NCI-H1048 (cell line): ENCODE measurements around the gene RUNX1.
"Not testable (repeated sequence)": the region's sequence is repeated elsewhere in the genome, so short reads cannot be mapped to it uniquely, and the experiment has no call there.

Experiments
- DNase-seq: peaks from one replicate; lab custom pipeline; 2025; lab: John Stamatoyannopoulos, UW

Gene RUNX1

DNA sequence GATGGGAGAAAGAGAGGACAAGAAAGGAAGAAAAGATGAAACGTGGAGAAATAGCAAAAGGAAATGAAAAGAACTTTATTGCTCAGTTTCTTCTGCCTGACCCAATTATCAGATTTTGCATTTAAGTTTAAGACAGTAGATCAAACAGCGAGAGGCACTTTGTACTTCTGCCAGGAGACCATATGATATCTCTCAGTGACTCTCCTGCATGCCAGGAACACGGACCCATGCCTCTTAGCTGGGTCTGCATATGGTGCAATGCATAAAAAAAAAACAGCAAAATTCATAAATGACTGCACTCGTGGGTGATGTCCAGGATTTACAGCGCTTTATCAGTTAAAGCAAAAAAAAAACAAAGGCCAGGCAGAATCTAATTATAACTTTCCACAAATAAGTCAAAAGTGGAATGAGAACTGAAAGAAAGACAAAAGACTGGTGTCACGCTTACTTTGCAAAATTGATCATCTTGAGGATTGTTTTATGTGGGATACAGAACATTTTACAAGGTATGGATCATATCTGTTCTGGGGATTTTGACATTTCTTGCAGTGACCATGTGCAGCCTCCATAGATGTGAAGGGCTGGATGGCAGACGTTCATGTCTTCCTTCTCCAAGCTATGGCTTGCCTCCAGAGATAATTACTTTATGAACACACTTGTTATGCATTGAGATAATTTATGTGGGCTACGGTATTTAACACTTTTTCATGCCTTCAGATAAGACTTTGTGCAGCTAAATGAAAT lies 79.5 kb downstream of the RUNX1 start:
- no peak for DNase-seq

DNA sequence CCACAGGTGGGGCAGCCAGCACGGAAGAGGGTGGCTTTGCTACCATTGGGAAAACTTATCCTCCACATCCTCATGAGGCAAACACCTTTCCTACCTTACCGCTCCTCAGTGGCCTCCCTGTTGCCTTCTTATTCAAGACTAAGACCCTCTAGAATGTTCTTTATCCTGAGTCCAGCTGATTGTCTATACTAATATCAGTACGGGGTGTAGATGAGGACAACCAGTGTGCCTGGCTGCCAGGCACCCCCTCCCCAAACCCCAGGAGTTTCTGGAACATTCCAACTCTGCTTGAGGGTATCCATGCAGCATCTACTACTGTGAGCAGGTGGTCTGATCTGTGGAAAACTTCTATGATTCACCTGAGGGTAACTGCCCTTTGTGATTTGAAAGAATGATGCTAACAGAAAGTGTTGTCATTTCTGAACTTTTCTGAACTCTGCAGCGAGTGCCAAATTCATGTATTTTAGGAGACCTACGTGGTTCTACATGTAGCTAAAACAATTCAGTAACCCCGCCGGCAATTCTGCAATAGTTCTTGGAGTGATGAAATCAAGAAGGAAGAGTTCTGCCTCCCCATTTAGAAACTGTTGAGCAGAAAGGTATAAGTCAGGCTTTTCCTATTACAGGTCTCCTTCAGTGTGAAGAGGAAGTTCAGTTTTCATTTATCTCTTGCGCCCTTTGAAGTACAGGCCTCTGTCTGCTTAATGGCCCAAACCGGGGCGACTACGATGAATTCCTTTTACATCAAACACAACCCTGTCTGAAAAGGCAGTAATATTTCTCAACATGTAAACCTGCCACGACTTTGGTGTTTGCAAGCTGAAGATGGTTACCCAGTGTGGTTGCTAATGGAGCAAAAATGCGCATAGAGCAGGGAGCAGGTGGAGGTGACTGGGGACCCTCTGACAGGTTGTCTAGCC lies 80.4 kb downstream of the RUNX1 start:
- DNase-seq = no peak

DNA sequence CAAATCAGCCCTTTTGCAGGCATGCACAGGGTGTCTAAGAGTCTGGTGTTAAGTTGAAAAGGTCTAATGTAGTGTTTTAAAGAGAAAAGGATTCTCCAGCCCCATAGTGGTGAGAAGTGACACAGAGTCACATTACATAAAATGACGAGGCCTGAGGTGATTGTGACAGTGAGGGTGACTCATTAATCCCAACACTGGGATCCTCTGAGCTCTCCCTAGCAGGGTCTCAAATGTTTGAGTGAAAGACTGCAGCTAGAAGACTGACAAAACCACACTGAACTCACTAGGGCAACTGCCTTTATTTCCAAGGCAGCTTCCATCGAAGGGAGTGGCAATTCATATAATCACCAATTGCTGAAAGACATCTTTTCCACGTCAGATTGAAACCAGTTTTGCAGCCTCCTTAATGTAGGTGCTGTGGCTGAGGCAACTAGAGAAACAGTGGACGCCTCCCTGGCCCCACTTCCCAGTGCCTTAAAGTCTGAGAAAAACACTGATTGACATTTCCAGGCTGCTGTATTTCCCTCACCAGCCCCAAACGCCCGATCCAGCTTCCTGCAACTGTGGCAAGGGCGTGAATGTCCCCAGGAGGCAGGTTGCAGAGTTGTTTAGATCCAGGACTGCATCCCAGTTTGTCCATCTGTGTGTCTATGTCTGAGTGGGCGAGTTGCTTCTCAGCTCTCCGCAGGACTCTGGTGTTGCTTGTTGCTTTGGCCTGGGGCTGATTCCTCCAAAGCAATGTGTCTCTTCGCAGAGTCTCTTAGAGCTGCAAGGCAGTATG lies 81.4 kb downstream of the RUNX1 start:
- no peak for DNase-seq

DNA sequence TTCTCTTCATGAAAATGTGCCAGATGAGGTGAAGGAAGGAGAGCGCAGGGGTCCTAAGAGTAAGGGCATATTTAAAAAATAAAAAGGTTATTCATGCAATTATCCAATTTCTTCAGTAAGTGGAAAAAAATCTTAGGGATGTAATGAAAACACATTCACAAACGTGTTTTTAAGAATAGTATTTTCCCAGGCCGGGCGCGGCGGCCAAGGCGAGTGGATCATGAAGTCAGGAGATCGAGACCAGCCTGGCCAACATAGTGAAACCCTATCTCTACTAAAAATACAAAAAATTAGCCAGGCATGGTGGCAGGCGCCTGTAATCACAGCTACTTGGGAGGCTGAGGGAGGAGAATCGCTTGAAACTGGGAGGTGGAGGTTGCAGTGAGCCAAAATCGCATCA lies 82.2 kb downstream of the RUNX1 start:
- not testable (repeated sequence) for DNase-seq

DNA sequence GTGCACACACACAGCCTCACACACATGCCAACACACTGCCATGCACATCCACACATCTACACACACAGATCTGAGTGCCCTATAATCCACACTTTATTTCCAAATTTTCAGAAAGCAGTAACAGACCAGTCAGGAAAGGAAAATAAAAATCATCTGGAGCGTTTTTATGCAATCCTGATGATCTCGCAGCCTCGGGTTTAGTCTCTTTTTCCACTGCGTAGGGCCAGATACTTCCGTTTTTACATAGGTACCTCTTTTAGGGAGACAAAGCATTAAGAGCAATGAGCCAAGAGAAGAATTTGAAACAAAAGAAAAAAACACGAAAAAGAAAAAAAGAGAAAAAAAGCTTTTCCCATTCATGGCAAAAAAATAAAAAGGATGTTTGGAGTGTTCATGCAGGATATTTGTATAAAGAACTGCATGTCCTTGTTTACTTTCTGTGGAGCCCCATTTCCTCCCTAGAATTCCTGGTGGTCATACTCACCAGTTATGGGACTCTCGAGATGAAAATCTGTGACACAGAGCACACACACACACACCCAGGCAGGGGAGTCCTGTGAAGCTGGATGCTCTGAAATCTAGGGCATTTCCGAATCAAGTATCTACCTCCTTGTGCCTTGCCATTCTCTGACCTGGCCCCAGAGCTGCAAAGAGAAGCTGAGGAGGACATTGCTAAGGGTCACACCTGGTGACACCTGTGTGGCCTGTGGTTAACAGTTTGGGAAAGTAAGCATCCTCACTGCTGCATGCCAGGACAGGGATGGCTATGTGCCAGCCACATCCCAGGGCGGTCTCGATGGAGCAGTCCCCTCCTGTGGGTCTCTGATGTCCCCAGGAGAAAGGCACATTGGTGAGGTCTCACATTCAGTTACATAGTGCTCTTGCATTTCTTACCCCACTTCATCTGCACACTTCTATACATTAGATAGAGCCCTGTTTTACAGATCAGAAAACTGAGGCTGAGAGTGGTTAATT lies 83.6 kb downstream of the RUNX1 start:
- no peak for DNase-seq

DNA sequence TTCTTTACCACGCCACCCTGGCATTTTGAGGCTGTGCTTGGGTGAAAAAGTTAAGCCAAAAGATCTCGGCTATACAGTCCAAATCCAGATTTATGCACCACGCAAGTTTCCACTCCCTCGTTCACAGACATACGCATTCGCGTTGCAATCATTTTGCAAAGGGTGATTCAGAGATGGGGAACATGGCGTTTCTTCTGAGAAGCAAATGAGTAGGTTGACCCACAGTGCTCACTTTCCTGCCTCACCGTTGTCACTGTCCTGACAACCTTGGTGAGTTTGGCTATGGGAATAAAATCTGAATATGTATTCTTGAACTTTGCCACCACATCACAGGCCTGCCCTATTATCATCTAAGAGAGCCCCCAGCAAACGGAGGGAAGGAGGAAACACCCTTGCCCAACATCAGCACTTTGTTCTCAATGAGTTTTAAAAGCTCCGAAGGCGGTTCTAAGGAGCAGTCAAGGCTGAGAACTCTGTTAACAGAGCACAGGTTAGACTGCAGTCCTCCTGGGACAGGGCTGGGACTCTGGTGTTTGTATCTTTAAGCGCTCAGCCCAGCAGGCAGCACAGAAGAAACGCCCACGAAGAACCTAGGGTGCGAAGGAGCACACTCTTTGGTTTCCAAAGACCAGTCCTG lies 86.4 kb downstream of the RUNX1 start:
- DNase-seq = no peak

DNA sequence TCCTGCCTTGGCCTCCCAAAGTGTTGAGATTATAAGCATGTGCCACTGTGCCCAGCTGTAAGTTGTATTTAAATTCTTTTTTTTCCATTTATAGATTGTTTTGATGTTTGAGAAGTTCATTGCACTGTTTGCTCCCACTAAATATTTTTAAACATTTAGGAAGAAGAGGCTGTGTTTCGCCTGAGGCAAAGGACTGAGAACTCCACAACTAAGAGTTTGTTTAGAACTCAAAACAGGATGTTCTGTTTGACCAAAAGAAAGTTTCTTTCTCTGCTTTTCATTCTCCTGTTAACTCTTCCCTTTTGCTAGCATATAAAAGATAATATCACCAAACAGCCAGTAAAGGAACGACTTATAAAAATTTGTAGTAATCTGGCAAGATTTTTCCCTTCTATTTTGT lies 87.0 kb downstream of the RUNX1 start:
- DNase-seq = no peak

DNA sequence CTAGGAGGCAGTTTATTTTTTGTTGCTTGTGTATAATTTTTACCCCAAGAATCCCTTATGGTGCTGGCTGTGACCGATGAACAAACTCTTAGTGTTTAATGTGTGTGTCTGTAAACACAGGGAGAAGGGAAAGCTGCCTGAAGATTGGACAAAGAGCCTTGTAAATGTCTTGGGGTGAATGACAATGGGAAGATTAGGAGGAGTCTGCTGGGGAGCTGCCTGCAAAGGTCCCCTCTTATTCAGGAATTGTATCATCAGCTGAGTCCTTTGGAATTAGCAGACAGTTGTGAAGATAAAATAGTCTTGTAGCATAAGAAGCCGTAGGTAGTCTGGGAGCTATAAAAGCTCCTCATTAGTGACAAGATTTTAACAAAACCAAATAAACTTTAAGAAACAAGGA lies 88.4 kb downstream of the RUNX1 start:
- DNase-seq = no peak

DNA sequence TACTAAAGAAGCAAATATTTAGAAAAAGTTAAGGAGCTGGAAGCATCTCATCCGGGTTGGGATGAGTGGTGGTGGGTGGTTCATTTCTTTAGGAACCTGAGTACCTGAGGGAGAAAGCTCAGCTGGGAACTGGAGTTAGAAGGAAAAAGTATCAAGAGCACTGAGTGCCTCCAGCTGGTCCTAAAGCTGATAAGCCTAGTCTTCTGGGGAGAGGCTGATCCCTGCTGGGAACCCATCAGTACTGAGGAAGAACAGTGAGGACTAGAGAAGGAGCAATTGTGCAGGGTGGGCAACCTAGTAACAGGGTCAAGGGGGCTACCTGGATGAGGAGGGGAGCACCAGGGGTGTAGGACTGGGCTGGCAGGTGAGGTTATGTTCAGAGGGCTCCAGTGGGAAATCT lies 89.5 kb downstream of the RUNX1 start:
- DNase-seq = no peak

DNA sequence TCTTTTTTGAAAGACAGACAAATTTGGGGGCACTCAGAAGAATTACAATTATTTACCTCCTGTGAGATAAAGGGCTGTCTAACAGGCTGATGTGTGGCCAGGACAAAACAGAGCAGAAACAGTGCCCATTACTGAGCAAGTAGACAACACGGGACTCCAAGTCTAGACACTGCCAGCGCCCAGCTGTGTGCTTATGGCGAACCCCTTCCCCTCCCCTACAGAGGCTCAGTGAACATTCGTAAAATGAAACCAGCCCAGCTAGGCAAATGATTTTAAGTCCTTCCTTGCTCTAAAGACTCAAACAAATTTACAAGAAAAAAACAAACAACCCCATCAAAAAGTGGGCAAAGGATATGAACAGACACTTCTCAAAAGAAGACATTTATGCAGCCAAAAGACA lies 91.1 kb downstream of the RUNX1 start:
- DNase-seq = no peak

DNA sequence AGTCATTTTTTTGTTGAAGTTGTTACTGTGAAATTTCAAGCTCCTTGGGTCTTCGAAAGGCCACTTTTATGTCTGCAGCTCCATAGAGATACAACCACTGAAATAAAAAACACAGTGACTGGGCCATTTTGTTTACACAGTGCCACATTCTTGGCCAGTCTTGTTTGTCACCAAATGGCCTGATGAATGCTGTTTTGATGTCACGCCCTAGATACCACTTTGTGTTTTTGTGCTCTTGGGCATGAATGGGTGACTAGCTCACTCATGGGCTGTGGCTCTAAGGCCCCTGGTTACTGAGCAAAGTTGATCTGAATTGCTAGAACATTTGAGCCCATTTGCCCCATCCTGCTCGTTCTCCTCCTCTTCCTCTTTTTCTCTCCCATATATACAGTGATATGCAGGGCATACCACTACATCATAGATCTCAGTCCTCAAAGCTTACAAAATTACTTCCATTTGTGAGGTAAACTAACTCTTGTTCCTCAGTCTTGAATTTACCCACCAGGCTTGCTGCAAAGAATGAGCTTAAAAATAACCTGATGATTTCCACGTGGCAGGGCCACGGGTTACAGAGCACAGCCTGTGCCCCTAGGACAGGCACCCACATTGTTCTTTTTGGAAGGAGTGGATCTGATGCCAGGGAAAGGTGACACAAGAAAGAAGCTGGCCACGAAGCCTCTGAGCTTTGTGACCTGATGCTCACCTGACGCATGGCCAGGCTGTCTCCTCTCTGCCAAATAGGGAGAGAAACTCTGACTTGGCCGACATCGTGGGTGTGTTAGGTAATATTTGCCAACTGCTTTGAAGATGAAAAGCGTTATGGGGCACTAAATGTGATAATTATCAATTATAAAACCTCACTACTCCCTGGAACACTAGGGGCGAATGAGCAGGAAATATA lies 92.4 kb downstream of the RUNX1 start:
- no peak for DNase-seq

DNA sequence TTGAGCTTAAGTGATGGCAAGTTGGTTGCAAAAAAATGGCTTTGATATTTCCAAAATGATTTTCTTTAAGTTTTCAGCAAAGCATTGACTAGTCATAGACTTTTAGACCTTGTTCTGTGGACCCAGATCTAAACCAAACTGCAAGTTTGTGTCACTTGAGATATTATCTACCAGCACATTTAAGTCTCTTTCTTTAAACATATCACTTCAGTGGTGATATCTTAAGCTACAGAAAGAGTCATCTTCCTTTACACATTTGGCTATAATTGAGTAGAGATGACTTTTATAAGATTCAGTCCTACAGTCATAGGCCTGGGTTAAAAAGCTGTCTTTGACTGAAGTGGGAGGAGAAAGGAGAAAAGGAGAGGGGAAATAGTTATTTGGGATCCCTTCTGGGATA lies 95.2 kb downstream of the RUNX1 start:
- DNase-seq = no peak

DNA sequence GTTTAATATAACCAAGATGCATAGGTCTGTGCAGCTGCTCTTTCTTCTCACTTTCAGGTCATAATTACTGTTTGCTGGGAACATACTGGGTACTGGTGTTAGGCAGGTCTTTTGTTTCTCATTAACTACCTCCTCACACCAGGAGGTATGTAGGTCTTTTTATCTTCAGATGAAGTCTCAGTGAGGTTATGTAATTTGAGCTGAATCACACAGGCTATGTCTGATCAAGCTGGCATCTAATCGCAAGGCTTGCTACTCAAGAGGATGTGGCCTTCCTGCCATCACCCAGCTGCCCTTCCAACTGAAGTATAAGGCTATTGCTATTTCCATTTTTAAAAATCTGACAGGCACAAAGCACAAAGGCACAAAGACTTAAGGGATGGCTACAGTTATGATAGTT lies 96.4 kb downstream of the RUNX1 start:
- DNase-seq = no peak

DNA sequence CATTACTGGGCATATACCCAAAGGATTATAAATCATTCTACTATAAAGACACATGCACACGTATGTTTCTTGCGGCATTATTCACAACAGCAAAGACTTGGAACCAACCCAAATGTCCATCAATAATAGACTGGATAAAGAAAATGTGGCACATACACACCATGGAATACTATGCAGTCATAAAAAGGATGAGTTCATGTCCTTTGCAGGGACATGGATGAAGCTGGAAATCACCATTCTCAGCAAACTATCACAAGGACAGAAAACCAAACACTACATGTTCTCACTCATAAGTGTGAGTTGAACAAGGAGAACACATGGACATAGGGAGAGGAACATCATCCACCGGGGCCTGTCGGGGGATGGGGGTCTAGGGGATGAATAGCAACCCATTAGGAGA lies 97.2 kb downstream of the RUNX1 start:
- DNase-seq = not testable (repeated sequence)

DNA sequence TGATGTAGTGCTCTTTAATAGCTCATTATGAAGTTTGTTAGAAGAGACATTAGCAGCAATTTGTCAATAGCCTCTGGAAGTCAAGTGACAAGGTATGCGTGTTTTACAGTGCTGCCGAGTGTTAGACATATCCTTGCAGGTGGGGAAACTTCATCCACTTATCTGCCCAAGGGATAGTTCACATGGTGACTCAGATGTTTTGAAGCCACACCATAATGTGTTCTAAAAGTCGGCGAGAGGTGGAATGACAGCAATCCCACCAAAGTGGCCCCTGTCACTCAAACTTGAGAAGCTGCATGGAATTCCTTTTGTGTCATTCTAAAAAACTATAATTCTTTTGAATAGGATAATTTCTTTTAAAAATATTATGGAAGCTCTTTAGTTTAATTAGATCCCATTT lies 98.1 kb downstream of the RUNX1 start:
- DNase-seq = no peak

DNA sequence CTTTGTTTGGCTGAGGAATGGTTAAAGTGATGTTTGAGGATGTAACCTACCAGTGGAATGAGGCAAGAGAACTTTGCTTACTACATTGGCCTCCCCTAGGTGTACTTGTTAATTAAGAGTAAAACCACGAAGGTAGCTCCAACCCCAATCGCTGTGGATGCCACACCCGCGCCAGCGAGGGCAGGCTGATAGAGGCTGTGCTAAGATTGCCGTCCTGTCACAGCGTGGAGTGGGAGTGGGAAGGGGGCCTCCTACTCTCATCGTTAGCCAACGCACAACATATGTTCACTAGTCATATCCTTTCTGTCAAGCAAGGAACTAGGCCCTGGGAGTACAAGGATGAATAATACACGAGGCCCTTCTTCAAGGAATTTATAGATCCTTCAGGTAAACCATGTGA lies 99.6 kb downstream of the RUNX1 start:
- DNase-seq = no peak

DNA sequence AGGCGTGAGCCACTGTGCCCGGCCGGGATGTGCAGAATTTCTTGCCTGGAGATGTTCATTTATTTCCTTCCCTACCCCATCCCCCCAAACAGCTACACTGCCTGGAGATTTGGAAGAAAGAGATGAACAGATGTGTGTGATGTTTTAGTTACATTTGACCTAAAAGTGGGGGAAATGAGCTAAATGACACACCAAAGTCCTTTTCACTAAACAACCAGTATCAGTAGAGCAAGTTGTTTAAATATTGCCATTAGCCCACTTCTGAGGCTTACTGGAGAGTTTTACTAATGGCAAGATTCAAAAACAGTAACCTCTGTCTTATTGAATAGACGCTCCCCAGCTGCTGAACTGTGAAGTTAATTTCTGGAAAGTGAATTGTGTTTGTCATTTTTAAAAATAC lies 100.1 kb downstream of the RUNX1 start:
- DNase-seq = no peak

DNA sequence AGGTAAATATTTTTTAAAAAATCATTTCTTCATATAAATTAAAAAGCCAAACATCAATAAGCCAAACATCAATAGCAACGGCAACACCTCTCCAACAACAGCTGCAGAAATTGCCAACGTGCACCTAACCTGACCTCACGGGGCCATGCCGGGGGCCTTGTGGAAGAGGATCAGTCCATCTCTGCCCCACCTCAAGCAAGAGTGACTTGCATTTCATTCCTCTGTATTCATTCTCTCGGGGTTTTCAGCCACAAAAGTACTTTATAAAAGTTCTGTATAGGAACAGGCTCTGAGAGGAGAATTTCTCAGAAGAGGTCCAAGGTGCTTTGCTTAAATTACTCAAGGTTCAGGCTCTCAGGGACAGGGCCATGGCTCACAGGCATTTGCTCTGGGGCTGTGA lies 100.9 kb downstream of the RUNX1 start:
- no peak for DNase-seq

DNA sequence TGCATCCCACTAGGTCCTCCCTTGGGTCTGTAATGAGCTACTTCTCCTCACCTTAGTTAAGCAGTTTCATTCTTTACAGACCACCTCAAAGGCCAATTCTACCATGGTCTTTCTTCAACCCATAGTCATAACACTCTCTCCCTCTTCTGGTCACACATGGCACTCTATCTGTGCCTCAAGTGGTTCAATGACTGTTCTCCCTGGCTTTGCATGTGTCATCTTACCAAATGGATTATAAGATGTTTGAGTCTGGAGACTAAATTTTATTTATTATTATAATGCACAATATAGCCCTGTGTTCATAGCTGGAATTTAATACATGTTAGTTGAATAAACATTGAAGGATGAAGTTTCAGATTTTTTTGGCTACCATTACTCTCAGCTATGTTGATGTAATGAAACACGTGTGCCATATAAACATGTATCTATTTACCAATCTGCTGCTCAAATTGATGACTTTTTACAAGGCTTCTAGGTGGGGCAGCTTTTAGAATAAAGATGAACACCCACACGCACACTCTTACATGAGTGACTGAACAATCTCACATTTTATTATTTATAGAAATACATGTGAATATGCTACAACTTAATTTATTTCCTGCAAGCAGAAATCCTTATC lies 102.1 kb downstream of the RUNX1 start:
- DNase-seq = no peak
